Epithelial cell of proximal tubule (primary cell): ENCODE results near the gene TNK1. TPM values are rescaled to one million over a fixed set of nuclear protein-coding genes. Genes with fewer than 3 reads are reported as not detected.
A peak's percentile ranks its signal among the peaks of the same experiment; 100 is the strongest.

Experiments
- DNase-seq: peaks from one replicate; pipeline ENCODE4 v3.0.0-alpha.2; 2011; ENCODE audit warnings: low read depth
- H3K4me3 ChIP-seq: 2 replicates; pipeline ENCODE4 v1.5.1; 2011; ENCODE audit warnings: low read depth, mild to moderate bottlenecking, low read length
- CTCF ChIP-seq: conservative IDR thresholded peaks from 2 replicates; pipeline ENCODE4 v1.5.1; 2012; ENCODE audit warnings: low read depth, mild to moderate bottlenecking, low read length
- total RNA-seq: library from RNA; depleted of rRNA; stranded (reverse); fragments of >200 nt; gene quantifications from 2 replicates; pipeline ENCODE4 v1.2.3, GENCODE V29; 2015

The TNK1 gene
- total RNA-seq, 1 donor from 2014 or later, result 5.4 TPM

- no peak overlapping the region for H3K4me3 ChIP-seq
- DNase-seq, result no peak
- TF ChIP-seq CTCF, result no peak
Measured at GRCh38 chr17:7383742-7384488, 3.0 kb downstream of the TNK1 start.

- TF ChIP-seq CTCF, result no peak
- no peak for DNase-seq
- no peak overlapping the region for H3K4me3 ChIP-seq
Measured at GRCh38 chr17:7384489-7385081, 3.7 kb downstream of the TNK1 start.

- TF ChIP-seq CTCF, result no peak
- no peak for DNase-seq
- H3K4me3 ChIP-seq, result no peak overlapping the region
Measured at GRCh38 chr17:7388856-7389255, 8.0 kb downstream of the TNK1 start.

DNA sequence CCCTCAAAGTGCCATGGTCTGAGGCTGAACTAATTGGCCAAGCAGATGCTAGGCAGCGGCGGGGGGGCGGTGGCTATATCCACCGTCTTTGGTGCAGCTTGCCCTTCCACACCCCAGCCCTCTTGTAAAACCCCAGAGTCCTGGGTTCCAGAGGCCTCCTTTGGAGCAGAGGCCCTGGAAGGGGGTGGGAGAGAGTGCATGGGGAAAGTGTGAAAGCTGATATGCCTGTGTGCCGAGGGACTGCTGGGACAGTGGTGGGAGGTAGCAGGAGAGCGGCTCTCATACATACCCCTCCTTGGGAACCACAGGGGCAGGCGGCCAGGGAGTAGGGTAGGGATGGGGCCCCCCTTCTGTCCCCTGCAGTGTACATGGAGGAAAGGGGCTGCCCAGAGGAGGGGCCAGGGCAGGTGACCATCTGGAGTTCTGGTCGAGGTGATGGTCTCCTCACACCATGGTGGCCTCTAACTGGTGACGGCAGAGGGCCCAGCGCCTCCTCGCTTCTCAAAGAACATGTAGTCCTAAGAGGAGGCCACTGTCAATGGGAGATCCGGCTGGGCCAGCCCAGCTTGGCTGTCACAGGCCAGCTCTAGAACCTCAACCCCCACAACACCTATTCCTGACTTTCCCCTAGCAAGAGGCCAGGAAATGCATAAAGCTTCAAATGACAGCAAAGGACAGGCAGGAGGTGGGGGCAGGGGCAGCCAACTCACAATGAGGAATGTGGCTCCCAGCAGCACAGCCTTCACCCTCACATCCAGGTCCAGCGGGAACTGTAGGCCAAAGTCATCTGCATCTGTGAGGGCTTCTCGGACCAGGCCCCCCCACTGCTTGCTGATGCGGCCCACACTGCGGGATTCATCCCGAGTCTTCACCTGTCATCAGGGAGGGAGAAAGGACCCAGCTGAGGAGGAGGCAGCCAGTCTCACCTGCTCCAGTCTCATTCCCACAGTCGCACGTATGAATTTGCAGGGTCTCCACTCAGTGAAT lies 9.3 kb downstream of the TNK1 start:
- H3K4me3 ChIP-seq, result no peak overlapping the region
- TF ChIP-seq CTCF, result no peak
- no peak for DNase-seq

DNA sequence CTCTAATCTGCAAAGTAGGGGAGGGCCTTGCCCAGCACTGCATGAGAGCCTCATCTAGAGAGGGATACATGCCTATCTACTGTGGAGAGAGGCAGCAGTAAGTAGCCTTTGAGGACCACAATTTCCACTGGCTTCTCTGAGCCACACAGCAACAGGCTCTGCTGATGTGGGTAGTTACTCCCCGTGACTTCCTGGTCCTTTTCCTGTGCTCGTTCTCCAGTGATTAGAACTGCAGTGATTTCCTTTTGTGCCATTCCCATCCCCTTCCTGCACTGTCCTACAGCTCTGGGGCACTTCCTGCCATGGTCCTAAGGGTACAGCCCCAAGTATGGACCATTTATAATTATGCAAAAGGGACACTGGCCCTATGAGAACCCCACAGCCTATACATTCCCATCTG lies 10.4 kb downstream of the TNK1 start:
- DNase-seq, result no peak
- H3K4me3 ChIP-seq, result no peak overlapping the region
- TF ChIP-seq CTCF, result no peak

DNA sequence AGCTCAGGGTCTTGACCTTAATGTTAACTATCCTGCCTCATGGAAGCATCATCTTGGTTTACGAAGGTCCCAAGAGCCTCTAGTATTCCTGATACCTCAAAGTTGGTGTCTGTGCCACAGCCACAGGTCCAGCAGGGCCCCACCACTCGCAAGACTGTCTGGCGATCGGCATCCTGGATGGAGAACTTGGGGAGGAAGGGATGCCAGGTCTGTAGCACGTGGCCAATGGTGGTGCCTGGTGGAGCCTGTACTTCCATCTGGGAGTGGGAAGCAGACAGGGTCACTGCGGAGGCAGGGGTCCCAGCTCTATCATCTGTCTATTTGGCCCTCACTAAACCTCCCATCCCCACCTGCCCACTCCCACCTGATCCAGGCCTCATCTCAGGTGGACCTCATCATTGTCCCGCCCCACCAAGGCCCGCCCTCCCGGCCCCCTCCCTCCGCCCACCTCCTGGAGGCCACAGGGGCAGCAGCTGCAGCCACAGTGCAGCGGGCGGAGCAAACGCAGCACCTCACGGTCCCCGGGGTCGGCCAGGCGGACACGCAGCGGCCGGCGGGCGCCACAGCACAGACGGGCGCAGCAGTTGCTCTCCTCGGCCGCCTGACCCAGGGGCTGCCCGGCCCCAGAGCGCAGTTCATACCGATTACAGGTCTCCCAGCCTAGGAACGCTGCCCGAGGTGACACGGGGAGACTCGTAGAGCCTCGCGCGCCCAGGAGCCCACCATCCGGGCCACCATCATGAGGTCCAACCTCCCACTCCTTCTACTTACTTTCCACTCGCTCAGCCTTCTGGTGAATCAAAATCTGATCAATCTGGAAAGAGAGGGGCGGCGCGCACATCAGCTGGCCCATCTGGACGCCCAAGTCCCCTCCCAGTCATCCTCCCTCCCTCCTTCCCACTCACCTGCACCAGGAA lies 12.1 kb downstream of the TNK1 start:
- no peak for DNase-seq
- no peak for TF ChIP-seq CTCF
- H3K4me3 ChIP-seq, result peak overlapping the region; percentile 96
